GM18873 (cell line): ENCODE data around the gene DVL3.
"Not testable (repeated sequence)": the region's sequence is repeated elsewhere in the genome, so short reads cannot be mapped to it uniquely, and the experiment has no call there.

ENCODE experiments used
- ATAC-seq: cut with Tn5 transposase; IDR thresholded peaks from one replicate; pipeline ENCODE4 v1.9.1; 2021; ENCODE audit warnings: mild to moderate bottlenecking, moderate library complexity, moderate number of reproducible peaks; ENCODE audit not compliant: unreplicated experiment, low FRiP score

DVL3 gene

DNA sequence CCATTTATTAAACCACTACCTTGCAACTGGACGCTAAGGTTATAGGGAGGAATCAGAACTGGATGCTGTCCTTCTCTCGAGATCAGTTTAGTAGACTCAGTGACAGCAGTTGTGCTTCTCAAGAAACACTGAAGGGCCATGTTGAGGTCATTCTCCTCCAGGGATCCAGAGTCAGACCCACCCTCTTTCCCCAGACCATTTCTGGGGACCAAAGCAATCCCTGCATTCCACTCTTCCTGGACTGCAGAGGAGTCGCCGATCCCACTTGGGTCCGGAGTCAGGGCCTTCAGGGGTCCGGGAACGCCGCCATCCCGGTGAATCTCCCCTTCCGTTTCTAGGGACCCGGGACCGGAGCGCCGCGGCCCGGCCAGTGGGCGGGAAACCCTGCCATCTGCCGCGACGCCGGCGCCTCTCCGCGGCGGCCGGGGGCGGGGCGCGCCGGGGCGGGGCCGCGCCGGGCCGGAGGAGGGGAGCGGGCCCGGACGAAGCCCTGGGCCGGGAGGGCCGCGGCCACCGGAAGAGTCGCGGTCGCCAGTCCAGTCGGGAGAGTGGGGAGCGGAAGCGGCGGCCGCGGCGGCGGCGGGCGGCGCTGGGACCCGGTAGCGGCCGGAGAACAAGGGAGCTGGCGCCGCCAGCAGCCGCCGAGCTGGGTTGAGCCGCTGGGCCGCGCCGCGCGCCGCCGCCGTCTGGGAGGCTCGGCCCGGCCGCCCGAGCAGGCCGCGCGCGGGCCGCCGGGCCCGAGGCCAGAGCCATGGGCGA, at the start of gene DVL3:
Gene DVL3, plus strand, starts transcription at position 493 of the 759 bp plus-strand sequence. Its CDS starts 259 bp downstream, at position 752.
- peak; percentile 45 for ATAC-seq

DNA sequence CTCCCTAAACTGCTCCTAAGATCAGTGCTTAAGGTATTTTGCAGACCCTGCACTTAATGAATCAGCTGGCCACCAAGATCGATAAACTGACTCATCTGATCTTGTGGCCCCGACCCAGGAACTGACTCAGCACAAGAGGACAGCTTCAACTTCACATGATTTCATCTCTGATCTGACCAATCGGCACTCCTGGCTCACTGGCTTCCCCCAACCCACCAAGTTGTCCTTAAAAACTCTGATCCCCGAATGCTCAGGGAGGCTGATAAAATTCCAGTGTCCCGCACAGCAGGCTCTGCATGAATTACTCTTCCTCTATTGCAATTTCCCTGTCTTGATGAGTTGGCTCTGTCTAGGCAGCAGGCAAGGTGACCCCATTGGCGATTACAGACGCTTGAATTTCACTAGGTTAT, 44.9 kb upstream of the DVL3 start:
- ATAC-seq: no peak

DNA sequence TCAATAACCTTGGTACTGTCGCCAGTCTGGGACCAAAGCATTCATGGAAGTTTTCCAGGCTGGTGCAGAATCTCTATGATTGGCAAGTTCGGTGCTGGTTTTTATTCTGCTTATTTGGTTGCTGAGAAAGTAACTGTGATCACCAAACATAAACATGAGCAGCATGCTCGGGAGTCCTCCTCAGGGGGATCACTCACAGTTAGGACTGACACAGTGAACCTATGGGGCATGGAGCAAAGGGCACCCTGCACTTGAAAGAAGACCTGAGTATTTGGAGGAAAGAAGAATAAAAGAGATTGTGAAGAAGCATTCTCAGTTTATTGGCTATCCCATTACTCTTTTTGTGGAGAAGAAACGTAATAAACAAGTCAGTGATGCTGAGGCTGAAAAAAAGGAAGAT, 39.2 kb upstream of the DVL3 start:
- no peak for ATAC-seq

DNA sequence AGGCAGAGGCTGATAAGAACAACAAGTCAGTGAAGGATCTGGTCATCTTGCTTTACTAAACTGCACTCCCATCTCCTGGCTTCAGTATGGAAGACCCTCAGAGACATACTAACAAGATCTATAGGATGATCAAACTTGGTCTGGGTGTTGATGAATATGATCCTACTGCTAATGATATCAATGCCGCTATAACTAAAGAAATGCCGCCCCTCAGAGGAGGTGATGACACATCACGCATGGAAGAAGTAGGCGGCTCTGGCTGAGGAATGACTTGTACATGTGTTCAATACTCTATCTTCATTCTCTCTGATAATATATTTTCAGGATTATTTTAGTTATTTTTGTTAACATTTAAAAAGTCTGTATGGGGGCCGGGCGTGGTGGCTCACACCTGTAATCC, 37.5 kb upstream of the DVL3 start:
- ATAC-seq: no peak

DNA sequence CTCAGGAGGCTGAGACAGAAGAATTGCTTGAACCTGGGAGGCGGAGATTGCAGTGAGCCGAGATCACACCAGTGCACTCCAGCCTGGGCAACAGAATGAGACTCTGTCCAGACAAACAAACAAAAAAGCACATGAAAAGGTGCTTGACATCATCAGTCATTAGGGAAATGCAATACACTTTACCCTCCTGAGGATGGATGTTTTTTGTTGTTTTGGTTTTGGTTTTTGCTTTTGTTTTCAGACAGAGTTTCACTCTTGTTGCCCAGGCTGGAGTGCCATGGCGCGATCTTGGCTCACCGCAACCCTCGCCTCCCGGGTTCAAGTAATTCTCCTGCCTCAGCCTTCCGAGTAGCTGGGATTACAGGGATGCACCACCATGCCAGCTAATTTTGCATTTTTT, 34.1 kb upstream of the DVL3 start:
- not testable (repeated sequence) for ATAC-seq

DNA sequence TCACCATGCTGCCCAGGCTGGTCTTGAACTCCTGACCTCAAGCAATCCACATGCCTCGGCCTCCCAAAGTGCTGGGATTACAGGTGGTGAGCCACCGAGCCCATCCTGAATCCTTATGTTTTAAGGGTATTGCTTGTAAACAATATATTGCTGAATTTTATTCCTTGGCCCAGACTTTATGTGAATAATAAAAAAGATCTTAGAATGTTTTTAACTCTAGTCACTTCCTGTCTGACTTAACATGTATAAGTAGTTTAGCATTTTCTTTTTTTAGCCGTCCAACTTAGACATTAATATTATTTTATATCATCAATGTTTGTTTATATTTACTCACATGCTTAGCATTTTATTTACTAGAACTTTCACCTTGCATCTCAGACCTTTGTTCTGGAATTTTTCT, 29.2 kb upstream of the DVL3 start:
- no peak for ATAC-seq

DNA sequence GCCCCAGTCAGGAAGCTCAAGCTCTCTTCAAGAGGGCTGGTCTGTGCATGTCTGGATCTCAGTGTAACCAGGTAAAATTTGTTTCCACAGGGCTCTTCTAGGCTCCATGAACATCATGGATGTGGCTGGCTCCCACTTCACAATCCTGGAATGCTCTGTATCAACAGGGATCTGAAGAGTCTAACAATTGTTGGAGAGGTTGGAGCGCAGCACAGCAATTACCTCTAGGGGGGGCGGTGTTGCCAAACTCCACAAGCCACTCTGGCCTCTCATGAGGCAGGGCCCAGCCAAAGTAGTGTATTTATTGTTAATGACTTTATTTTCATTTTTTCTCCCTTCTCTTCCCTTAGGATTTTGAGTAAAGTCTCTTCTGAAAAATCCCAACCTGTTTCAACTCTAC, 26.2 kb upstream of the DVL3 start:
- no peak for ATAC-seq

DNA sequence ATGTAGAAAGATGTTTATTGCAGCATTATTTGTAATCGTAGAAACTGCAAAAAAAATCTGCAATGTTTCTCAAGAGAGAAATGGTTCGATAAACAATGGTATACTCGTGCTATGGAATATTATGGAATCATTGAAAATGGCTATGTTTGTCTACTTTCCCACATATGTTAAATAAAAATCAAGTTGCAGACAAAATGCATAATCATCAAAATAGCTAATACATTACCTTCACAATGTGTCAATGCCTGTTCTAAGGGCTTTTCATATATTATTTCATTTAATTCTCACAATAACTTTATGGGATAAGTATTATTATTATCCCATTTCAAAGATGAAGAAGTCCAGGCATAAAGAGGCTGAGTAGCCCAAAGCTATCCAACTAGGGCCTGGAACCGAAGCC, 22.2 kb upstream of the DVL3 start:
- ATAC-seq: no peak

DNA sequence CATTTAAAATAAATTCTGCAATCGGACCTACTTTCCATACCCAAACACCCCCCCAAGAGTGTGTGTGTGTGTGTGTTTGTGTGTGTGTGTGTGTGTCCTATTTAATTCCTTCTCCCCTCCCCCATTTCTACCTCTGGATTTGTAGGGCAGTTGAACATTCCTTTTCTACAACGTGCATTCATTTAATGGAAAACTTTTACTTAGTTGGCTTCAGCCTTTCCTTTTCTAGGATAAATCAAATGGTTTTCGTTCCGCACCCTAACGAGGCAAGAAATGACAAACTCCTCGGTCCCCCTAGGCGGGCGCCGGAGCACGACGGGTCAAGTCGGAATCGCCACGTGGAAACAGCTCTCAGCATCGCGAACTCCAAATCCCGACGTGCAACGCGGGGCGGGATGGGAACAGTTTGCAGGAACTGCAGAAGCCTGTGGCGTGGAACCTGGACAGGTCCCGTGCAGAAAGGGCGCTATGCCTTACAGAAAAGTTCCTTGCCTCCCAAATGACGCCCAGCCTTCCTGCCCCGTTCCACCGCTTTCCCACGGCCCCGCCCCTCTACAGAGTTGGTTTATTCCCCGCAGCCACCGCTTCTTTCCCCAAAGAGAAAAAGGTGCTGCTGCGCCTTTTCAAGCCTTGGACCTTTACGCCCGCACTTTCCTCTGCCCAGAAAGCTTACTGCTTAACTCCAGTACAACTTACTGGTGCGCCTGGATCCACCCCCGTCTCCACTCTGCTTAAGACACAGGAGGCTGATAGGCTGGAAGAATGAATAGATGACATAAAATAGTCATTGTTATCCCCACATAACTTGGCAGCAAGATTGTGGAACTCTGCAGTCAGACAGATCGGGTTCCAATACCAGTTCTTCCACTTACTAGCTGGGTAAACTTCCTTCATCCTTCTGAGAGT, 21.1 kb upstream of the DVL3 start:
- ATAC-seq: no peak

DNA sequence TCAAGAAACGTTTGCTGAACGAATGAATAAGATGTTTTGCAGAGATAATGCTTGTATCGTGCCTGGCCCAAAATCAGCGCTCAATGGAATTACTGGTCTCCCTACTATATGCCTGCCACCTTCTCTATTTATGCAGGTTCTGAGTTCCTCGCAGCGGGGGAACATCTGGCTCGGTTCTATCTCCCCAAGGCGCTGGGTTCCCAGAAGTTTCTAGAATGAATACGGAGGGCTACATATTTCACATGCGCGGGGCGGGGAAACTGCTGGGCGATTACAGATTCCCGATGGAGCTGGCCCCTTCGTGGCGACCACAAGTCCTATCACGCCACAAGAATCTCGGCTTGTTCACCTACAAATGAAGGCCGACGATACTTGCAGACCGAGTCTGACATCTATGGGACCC, 20.4 kb upstream of the DVL3 start:
- ATAC-seq: peak; percentile 4

DNA sequence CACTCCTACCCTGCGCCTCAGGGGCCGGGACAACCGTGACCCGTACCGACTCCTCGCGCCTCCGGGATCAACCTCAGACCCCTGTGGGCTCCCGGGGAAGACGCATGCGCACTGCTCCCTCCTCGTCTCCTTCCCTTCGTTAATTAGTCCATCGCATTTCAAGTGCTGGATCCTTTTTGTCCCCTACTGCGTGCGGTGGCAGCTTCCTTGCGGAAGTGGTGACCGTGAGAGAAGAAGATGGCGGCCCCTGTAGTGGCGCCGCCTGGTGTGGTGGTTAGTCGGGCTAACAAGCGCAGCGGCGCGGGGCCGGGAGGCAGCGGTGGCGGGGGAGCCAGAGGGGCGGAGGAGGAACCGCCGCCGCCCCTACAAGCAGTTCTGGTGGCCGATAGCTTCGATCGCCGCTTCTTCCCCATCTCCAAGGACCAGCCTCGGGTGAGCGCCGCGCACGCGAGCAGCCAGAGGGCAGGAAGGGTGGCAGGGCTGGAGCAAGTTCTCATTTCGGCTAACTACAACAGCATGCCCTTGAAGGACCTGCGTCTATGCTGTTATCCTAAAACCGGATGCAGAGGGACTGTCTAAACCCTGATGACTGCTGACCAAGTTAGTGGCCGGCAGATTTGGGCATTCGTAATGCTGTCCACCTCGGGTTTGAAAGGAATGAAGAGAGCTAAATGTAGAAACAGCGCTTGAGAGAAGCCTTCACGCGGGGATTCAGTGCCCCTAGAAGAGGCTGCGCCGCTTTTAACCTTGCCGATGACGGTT, 19.8 kb upstream of the DVL3 start, which contains the start of gene EIF2B5:
Gene EIF2B5, plus strand, starts transcription at position 210 of the 762 bp plus-strand sequence. Its CDS starts 28 bp downstream, at position 238.
- ATAC-seq: peak; percentile 90

DNA sequence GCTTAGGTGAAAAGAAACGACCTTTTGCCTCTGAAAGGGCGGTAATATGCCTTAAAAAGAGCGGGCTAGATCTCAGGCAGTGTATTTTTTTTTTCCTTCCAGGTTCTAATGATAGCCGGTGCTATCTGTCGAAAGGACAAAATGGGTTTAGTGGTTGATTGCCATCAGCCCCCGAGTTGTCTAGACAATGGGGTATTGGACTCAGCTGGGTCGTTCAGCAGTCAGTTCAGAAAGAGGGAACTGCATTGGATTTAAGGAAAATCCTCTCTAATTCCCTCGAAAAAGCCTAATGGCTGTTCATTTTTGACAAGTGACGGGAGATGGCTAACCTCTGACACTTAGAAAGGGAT, 19.3 kb upstream of the DVL3 start:
- ATAC-seq: no peak

DNA sequence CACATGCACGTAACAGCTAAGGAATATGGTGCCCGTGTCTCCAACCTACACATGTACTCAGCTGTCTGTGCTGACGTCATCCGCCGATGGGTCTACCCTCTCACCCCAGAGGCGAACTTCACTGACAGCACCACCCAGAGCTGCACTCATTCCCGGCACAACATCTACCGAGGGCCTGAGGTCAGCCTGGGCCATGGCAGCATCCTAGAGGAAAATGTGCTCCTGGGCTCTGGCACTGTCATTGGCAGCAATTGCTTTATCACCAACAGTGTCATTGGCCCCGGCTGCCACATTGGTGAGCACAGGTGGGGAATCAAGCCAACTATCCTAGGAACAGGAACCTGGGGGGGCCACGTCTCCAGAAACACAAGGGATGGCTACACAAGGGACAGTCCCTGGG, 14.7 kb upstream of the DVL3 start:
- no peak for ATAC-seq

DNA sequence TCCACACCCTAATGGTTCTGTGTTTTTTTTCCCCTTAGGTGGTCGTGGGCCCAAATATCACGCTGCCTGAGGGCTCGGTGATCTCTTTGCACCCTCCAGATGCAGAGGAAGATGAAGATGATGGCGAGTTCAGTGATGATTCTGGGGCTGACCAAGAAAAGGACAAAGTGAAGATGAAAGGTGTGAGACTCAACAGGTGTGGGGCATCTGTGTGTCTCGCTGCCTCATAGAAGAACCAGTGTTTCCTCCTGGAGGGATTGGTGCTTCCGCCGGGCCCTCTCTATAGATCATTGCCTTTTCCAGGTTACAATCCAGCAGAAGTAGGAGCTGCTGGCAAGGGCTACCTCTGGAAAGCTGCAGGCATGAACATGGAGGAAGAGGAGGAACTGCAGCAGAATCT, 13.0 kb upstream of the DVL3 start:
- no peak for ATAC-seq

DNA sequence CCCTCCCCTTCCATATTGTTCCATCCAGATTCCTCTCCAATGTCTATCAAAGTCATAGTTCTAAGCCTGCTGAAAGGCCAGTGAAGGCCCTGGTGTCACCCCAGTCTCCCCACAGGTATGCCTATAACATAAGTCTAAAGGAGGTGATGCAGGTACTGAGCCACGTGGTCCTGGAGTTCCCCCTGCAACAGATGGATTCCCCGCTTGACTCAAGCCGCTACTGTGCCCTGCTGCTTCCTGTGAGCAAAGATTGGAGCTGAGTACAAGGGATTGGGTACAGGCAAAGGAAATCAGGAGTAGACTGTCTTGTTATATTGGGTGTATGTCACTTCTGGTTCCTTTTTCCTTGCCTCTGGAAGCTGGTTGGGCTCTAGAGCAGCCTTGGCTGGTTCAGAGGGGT, 11.8 kb upstream of the DVL3 start:
- ATAC-seq: no peak

DNA sequence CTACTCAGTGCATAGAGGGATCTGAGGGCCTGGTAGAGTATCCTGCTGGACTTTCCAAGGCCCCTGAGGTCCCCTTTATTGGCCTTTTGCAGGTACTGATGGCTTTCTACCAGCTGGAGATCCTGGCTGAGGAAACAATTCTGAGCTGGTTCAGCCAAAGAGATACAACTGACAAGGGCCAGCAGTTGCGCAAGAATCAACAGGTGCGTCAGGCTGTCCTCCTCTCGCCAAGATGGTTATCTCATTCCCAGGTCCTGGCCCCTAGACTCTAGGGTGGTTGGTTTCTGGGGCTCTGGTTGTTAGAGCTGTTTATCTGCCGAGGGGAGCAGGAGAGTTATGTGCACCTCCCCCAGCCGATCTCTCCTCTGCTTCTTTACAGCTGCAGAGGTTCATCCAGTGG, 10.7 kb upstream of the DVL3 start:
- no peak for ATAC-seq

DNA sequence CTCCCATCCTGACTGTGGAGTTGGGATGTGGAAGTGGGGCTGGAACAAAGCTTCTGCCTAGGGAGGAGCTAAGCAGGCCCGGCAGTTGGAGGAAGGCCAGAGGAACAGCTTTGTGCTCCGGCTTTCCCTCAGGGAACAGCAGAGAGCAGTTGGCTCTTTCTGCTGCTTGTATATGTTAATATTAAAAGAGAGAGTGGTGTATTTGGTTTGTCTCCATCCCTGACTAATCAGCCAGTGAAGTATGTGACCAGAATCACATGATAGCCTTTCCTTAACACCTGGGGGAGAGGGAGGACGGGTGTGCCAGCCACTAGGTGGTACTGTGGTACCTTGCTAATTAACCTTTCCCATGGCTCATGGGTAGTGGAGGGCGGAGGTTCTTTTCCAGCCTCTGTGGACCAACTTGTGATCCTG, 10.1 kb upstream of the DVL3 start:
- no peak for ATAC-seq

DNA sequence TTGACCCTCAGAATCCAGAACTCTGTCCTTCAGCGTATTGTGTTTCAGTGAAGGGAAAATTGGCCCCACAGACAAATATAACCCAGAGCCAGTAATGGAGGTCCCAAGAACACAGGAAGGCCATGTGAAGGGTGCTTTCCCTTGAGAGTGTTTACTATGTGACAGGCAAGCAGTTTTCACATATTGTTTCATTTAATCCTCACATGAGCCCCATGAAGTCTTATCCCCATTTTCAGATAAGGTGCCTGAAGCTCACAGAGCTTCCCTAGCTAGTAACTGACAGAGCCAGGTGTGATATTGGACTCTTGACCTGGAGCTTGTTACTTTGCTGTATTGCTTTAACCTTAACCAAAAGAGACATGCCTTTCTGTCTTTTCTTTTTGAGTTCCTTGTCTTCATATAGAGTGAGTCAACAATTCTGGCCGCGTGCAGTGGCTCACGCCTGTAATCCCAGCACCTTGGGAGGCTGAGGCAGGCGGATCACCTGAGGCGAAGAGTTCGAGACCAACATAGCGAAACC, 9.4 kb upstream of the DVL3 start:
- ATAC-seq: no peak

DNA sequence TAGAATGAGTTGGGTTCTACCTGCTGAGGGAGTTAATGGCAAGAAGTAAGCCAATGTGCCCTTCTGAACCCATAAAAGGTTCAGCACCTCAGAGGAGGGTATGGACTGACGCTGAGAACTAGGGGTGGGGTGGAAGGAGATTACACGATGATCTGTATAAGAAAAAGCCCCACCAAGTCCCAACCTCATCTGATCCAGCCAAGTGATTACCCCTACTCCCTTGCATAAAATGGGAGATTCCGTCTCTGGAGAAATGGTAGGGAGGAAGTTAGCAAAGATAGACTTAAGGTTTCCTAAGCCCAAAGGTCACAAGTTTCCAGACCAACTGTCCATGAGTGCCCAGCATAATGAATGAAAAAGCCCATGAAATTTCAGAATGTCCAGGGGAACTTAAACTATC, 7.1 kb upstream of the DVL3 start:
- ATAC-seq: no peak

DNA sequence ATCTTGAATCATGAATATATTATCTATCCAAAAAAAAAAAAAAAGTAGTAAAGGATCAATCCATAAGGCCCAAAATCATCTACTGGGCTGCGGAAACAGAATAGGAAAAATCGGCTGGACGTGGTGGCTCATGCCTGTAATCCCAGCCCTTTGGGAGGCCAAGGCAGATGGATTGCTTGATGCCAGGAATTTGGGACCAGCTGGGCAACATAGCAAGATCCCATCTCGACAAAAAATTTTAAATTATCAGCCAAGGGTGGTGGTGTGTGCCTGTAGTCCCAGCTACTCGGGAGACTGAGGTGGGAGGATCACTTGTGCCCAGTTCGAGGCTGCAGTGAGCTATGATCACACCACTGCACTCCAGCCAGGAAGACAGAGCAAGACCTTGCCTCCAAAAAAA, 6.1 kb upstream of the DVL3 start:
- no peak for ATAC-seq

DNA sequence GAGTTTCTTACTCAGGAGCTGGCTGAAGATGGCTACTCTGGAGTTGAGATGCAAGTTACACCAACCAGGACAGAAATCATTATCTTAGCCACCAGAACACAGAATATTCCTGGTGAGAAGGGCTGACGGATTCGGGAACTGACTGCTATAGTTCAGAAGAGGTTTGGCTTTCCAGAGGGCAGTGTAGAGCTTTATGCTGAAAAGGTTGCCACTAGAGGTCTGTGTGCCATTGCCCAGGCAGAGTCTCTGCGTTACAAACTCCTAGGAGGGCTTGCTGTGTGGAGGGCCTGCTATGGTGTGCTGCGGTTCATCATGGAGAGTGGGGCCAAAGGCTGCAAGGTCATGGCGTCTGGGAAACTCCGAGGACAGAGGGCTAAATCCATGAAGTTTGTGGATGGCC, 5.4 kb upstream of the DVL3 start:
- not testable (repeated sequence) for ATAC-seq
